Cardiac muscle cell (in vitro differentiated cells and primary cell): ENCODE data around the gene IFIT1B. TPM values are rescaled to one million over a fixed set of nuclear protein-coding genes. Genes with fewer than 3 reads are reported as not detected.
A peak's percentile ranks its signal among the peaks of the same experiment; 100 is the strongest.

Source experiments
- DNase-seq, 2 donors: peaks; one replicate each; pipeline versions ENCODE4 v3.0.0 to v3.0.0-alpha.2; 2010 to 2017; ENCODE audit warnings: low read depth in 1 of 2, low spot score in 1 of 2
- H3K27ac ChIP-seq: fragments of 200-600 bp; sonication (generic); 2 replicates; pipeline ENCODE4 v1.5.1; 2016
- H3K27me3 ChIP-seq: fragments of 200-600 bp; sonication (generic); 2 replicates; pipeline ENCODE4 v1.6.0; 2016; ENCODE audit warnings: control low read depth
- H3K36me3 ChIP-seq: fragments of 200-600 bp; sonication (generic); 2 replicates; pipeline ENCODE4 v1.5.1; 2016; ENCODE audit warnings: control low read depth
- H3K4me1 ChIP-seq: fragments of 200-600 bp; sonication (generic); 2 replicates; pipeline ENCODE4 v1.8.1; 2017; ENCODE audit warnings: low read depth, mild to moderate bottlenecking, mixed run types
- H3K4me3 ChIP-seq: fragments of 200-600 bp; sonication (generic); 2 replicates; pipeline ENCODE4 v1.5.1; 2016; ENCODE audit warnings: mild to moderate bottlenecking
- H3K9me3 ChIP-seq: fragments of 200-600 bp; sonication (generic); 2 replicates; pipeline ENCODE4 v1.5.1; 2017; ENCODE audit warnings: low read depth, mild to moderate bottlenecking, control low read depth
- polyA plus RNA-seq: library from polyadenylated mRNA; unstranded; fragments of >200 nt; fragmentation: Nextera tagmentation; extraction: Ambion mirVana; gene quantifications from 2 replicates; pipeline ENCODE4 v1.2.1, GENCODE V29; 2016
- total RNA-seq: library from RNA; depleted of rRNA; stranded (reverse); fragments of >200 nt; gene quantifications from 2 replicates; pipeline ENCODE4 v1.2.3, GENCODE V29; 2016
- TF ChIP-seq, protein P1 (sequence below): IDR thresholded peaks from 2 replicates; pipeline ENCODE4 v1.5.1; 2012; ENCODE audit warnings: low read depth, mild to moderate bottlenecking, low read length

The IFIT1B gene
- total and polyA plus RNA-seq, 2 experiments from 2014 or later = 0.99 TPM; not detected in 1

DNA sequence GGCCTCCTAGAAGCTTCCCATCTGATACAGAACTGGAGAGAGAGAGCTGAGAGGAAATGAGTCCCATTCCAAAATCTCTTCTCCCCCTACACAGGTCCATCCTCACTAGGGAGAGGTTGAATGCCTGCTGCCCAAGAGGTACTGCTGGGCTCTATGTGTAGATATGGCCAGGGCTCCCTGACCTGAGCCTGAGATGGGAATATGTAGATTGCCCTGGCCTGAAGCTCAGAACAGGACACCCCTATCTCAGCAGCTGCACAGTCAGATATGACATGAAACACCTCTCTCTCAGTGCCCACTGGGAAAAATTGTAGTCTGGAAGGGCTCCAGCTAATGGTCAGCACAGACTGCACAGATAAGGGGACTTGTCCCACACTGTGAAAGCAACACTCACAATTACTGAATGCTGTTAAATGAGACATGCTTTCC lies 3.1 kb upstream of the IFIT1B start:
- Histone ChIP-seq H3K27ac (peak overlapping the region; percentile 21), H3K36me3 (no peaks in the 10 kb centered on the region), H3K4me1 (peaks cover 11% of the 10 kb centered on the region), H3K27me3 (no peaks in the 10 kb centered on the region), H3K4me3 (no peak overlapping the region), H3K9me3 (no peaks in the 10 kb centered on the region)
- TF ChIP-seq, protein P1, sequence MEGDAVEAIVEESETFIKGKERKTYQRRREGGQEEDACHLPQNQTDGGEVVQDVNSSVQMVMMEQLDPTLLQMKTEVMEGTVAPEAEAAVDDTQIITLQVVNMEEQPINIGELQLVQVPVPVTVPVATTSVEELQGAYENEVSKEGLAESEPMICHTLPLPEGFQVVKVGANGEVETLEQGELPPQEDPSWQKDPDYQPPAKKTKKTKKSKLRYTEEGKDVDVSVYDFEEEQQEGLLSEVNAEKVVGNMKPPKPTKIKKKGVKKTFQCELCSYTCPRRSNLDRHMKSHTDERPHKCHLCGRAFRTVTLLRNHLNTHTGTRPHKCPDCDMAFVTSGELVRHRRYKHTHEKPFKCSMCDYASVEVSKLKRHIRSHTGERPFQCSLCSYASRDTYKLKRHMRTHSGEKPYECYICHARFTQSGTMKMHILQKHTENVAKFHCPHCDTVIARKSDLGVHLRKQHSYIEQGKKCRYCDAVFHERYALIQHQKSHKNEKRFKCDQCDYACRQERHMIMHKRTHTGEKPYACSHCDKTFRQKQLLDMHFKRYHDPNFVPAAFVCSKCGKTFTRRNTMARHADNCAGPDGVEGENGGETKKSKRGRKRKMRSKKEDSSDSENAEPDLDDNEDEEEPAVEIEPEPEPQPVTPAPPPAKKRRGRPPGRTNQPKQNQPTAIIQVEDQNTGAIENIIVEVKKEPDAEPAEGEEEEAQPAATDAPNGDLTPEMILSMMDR = no peak
- peak in 1 of 2 donors; percentile 34 for DNase-seq

DNA sequence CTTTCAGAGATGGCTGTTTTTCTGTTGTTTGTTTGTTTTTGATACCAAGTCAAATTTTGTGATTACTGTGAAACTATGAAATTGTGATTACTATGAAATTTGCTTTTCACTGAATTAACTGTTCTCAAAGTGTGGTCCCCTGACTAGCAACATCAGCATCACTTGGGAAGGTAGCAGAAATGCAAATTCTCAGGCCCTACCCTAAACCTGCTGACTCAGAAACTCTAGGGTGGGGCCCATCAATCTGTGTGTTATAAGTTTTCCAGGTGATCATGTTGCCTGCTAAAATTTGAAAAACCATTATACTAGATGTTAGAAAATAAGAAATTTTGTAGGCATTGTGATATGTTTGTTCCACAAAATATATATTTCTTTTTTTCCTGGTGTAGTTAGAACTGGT lies 1.2 kb downstream of the IFIT1B start:
- Histone ChIP-seq H3K36me3 (no peaks in the 10 kb centered on the region), H3K27me3 (no peaks in the 10 kb centered on the region), H3K27ac (no peak overlapping the region), H3K4me1 (peaks cover 9% of the 10 kb centered on the region), H3K4me3 (no peak overlapping the region), H3K9me3 (no peaks in the 10 kb centered on the region)
- TF ChIP-seq, protein P1 = no peak
- no peak for DNase-seq

DNA sequence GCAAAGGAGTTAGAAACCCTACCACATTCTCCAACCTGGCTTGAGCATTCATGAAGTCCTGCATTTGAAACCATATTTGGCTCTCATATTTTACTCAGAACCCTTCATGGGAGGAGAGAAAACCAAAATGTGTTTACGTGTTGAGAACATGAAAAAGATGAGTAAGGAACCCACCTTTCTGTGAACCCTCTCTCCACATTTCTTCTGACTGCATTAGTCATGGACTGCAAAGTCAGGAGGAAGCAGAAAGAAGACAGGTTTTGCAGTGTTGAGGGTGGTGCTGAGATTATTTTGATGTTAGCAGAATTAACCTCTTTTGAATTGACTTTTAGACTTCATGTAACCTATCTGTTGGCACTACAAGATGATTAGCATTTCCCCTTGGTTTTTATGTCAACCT lies 4.9 kb downstream of the IFIT1B start:
- H3K27ac ChIP-seq = no peak overlapping the region
- H3K4me1 ChIP-seq = no peaks in the 10 kb centered on the region
- no peak overlapping the region for H3K4me3 ChIP-seq
- no peaks in the 10 kb centered on the region for H3K27me3 ChIP-seq
- DNase-seq = no peak
- TF ChIP-seq, protein P1 = no peak
- no peaks in the 10 kb centered on the region for H3K36me3 ChIP-seq
- H3K9me3 ChIP-seq = no peaks in the 10 kb centered on the region

DNA sequence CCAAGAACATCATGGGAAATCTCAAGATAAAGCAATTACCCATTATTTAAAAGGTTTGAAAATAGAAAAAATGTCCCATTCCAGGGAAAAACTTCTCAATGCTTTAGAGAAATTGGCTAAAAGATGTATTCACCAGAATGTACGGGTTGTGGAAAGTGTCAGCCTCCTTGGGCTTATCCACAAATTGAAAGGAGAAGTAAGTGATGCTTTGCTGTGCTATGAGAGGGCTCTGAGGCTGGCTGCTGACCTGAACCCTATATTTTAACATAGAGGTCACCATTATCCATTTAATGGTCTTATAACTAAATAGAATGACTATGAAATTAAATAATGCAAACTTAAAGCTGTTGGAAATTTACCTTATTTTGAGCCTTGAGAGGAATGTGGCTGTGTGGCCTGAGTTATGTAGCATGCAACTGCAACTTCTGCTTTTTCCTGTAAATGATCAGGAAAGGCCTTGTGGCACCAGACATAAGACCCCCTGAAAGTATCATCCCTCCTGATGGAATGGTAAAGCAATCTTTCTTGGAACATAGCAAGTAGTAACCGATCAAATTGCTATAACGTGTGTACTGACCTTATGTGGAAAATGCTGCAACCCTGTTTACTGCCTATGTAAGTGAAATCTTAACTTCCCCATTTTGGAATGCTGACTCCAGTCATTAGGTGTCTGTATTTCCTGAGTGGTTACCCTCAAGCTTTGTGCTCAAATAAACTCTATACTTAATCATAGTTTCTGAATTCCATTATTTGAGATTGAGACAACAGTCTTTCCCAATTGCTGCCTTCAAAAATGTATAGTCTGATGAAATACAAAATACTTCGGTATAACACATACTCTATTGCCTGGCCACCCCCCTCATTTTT lies 6.9 kb downstream of the IFIT1B start:
- no peaks in the 10 kb centered on the region for H3K9me3 ChIP-seq
- H3K27me3 ChIP-seq = no peaks in the 10 kb centered on the region
- H3K36me3 ChIP-seq = no peaks in the 10 kb centered on the region
- TF ChIP-seq, protein P1 = no peak
- peak in 1 of 2 donors; percentile 46 for DNase-seq
- H3K4me1 ChIP-seq = no peaks in the 10 kb centered on the region
- no peak overlapping the region for H3K27ac ChIP-seq
- no peak overlapping the region for H3K4me3 ChIP-seq

DNA sequence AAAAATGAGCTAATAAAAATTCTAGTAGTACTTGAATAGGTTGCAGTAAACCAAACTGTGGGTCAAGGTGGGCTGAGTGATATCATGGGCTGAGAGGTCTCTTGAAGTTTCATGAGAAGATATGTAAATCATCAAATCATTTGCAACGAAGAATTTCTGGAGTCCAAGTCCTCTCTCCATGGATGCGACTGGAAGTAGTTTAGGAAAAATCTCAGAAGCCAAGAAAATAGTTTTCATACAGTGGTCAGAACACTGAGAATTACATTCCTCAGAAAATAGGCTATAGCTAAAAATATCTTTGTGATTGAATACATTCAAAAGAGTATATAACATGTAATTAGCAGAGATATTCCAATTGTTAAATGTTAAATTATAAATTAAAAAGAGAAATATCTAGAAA lies 10.9 kb downstream of the IFIT1B start:
- no peaks in the 10 kb centered on the region for H3K36me3 ChIP-seq
- H3K4me1 ChIP-seq = peaks cover 19% of the 10 kb centered on the region
- no peaks in the 10 kb centered on the region for H3K27me3 ChIP-seq
- no peak overlapping the region for H3K27ac ChIP-seq
- no peak for DNase-seq
- no peak overlapping the region for H3K4me3 ChIP-seq
- H3K9me3 ChIP-seq = no peaks in the 10 kb centered on the region
- TF ChIP-seq, protein P1 = no peak
